GM23248 (cell line): ENCODE results near the gene KIF5A.

ENCODE experiments used
- EZH2 ChIP-seq: fragments of 200-600 bp; sonication (generic); IDR thresholded peaks from 2 replicates; pipeline ENCODE4 v1.6.1; 2018; ENCODE audit warnings: antibody characterized with exemption, mild to moderate bottlenecking; ENCODE audit not compliant: insufficient read depth, poor library complexity, severe bottlenecking
- EZH2phosphoT487 ChIP-seq: fragments of 200-600 bp; sonication (generic); IDR thresholded peaks from 2 replicates; pipeline ENCODE4 v1.6.1; 2018; ENCODE audit warnings: antibody characterized with exemption, moderate library complexity, mild to moderate bottlenecking, low read depth; ENCODE audit not compliant: insufficient read depth

- TF ChIP-seq EZH2, result no peak
- no peak for TF ChIP-seq EZH2phosphoT487
Observed at GRCh38 chr12:57584690-57585089, 34.8 kb downstream of the KIF5A start.
